Measurements from ENCODE around the gene PPFIBP2. TPM values are rescaled to one million over a fixed set of nuclear protein-coding genes. Genes with fewer than 3 reads are reported as not detected.

Gene PPFIBP2
- total RNA-seq, 4 donors from 2014 or later = 28.1 to 61.1 (median 49.4) TPM

GRCh38 chr11:7536100-7536499, 22.3 kb downstream of the PPFIBP2 start:
- 43 to 61% methylated on average over 6 to 7 of the region's 8 CpGs for WGBS, 2 donors
- intact Hi-C loops (cut with DNase I) = no loop called here
- DNase-seq = no peak
- no peak for TF ChIP-seq POLR2A (IDR thresholded peaks at IDR 0.05)
- TF ChIP-seq, protein P1, sequence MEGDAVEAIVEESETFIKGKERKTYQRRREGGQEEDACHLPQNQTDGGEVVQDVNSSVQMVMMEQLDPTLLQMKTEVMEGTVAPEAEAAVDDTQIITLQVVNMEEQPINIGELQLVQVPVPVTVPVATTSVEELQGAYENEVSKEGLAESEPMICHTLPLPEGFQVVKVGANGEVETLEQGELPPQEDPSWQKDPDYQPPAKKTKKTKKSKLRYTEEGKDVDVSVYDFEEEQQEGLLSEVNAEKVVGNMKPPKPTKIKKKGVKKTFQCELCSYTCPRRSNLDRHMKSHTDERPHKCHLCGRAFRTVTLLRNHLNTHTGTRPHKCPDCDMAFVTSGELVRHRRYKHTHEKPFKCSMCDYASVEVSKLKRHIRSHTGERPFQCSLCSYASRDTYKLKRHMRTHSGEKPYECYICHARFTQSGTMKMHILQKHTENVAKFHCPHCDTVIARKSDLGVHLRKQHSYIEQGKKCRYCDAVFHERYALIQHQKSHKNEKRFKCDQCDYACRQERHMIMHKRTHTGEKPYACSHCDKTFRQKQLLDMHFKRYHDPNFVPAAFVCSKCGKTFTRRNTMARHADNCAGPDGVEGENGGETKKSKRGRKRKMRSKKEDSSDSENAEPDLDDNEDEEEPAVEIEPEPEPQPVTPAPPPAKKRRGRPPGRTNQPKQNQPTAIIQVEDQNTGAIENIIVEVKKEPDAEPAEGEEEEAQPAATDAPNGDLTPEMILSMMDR (IDR thresholded peaks at IDR 0.05) = no peak
- Histone ChIP-seq H3K27me3 (no peaks in the 10 kb centered on the region), H3K27ac (no peak overlapping the region), H3K36me3 (peaks cover 0 to 4% (median 0%) of the 10 kb centered on the region in 3 donors), H3K4me3 (no peak overlapping the region), H3K9me3 (no peaks in the 10 kb centered on the region), H3K4me1 (peaks cover 13 to 47% (median 18%) of the 10 kb centered on the region in 3 donors)

- no peak for DNase-seq
- intact Hi-C loops (cut with DNase I) = no loop called here
- TF ChIP-seq, protein P1 (IDR thresholded peaks at IDR 0.05) = no peak
- TF ChIP-seq POLR2A (IDR thresholded peaks at IDR 0.05) = no peak
Observed at GRCh38 chr11:7537265-7537664, 23.5 kb downstream of the PPFIBP2 start.

DNA sequence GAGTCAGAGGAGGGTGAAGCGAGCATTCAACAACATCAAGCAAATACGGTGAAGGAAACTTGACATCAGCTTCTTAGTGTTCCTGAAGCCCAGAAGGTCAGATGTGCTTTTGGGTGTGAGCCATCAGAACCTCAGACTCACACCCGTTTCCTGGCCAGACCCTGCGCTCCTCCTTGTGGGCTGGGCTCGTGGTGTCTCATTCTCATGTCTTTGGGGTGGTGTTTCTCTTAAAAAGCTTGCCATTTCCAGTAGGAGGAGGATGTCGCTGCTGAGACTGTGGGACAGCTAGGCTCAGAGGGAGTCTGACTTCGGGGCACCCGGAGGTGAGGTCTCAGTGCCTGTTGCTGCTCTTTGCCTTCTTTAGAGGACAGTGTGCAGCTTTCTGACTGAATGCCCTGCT, 24.2 kb downstream of the PPFIBP2 start:
- Histone ChIP-seq H3K4me1 (peaks cover 13 to 59% (median 18%) of the 10 kb centered on the region in 3 donors), H3K27me3 (no peaks in the 10 kb centered on the region), H3K27ac (peak overlapping the region; percentile 67 to 83 (median 75)), H3K36me3 (peaks cover 0 to 4% (median 0%) of the 10 kb centered on the region in 3 donors), H3K9me3 (no peaks in the 10 kb centered on the region), H3K4me3 (peak overlapping the region in 2 of 4 donors; percentile 18 to 25)
- DNase-seq = no peak
- TF ChIP-seq, protein P1 (IDR thresholded peaks at IDR 0.05) = no peak
- no peak for TF ChIP-seq POLR2A (IDR thresholded peaks at IDR 0.05)
- WGBS, 2 donors = 38 to 50% methylated on average over 5 to 6 of the region's 8 CpGs
- intact Hi-C loops (cut with DNase I) = no loop called here

More at GRCh38 chr11:7537265-7537664, 23.5 kb downstream of the PPFIBP2 start:
- H3K36me3 ChIP-seq = peaks cover 0 to 4% (median 0%) of the 10 kb centered on the region in 3 donors
- no peaks in the 10 kb centered on the region for H3K9me3 ChIP-seq
- H3K27ac ChIP-seq = peak overlapping the region in 1 of 4 donors; percentile 79
- peaks cover 13 to 55% (median 18%) of the 10 kb centered on the region in 3 donors for H3K4me1 ChIP-seq
- H3K4me3 ChIP-seq = no peak overlapping the region
- H3K27me3 ChIP-seq = no peaks in the 10 kb centered on the region
- 73 to 80% methylated on average over 6 of the region's 6 CpGs for WGBS, 2 donors

DNA sequence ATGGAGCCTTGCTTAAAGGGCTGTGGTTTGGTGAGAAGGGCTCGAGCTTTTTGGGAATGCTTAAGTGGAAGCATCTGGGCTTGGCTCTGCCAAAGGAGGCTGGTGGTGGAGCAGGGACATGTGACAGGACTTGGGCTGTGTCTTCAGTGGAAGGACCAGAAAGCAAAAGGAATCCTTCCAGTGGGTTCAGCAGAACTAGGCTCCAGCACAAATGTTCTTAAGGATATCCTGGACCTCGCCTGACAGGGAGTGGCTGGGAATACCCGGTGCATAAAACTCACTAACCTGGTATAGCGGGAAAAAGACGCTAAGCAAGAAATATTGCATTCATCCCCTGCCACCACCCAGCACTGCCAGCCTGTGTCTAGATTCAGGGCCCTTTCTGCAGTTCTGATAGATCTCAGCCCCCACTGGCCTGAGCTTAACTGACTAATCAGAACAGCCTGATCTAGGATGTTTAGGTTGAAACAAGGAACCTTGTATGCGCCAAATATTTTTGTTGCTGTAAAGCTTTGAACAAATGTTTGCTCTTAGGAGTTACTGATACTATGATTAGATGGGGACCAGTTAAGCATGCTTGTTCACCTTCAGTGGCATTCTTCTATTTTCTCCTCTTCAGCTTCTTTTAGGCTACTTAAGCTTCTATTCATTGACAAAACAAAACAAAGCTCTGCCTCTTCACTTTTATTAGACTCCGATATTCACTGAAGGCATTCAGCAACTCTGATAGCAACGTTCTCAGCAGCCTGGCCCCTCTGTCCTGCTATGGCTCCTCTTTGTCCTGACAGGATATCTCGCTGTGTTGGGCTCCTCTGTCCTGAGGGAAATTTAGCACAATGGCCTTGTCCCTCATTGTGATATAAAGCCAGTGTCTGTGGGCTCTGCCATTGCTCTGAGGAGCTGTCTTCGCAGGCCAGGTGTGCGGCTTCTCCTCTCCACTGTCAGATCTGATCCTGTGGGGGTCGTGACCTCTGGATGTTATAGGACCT, 25.0 kb downstream of the PPFIBP2 start:
- intact Hi-C loops (cut with DNase I) = no loop called here
- Histone ChIP-seq H3K27me3 (no peaks in the 10 kb centered on the region), H3K4me1 (peaks cover 13 to 63% (median 18%) of the 10 kb centered on the region in 3 donors), H3K9me3 (no peaks in the 10 kb centered on the region), H3K36me3 (peaks cover 0 to 4% (median 0%) of the 10 kb centered on the region in 3 donors), H3K27ac (peak overlapping the region; percentile 67 to 83 (median 75)), H3K4me3 (peak overlapping the region in 2 of 4 donors; percentile 18 to 25)
- TF ChIP-seq POLR2A (IDR thresholded peaks at IDR 0.05) = no peak
- TF ChIP-seq, protein P1 (IDR thresholded peaks at IDR 0.05) = no peak
- 43 to 69% methylated on average over 9 to 10 of the region's 12 CpGs for WGBS, 2 donors
- no peak for DNase-seq

Data from esophagus squamous epithelium (tissue), 5 donors.